GM18907 (cell line): ENCODE results near the gene ADCY5.

ENCODE experiments used
- ATAC-seq: cut with Tn5 transposase; IDR thresholded peaks from one replicate; pipeline ENCODE4 v1.9.1; 2021; ENCODE audit warnings: mild to moderate bottlenecking, moderate library complexity; ENCODE audit not compliant: unreplicated experiment

ADCY5 gene

GRCh38 chr3:123371859-123372685 is 76.8 kb downstream of the ADCY5 start:
- ATAC-seq = no peak

- ATAC-seq = no peak
These were observed 77.5 kb downstream of the ADCY5 start for GRCh38 chr3:123371426-123371825.

- no peak for ATAC-seq
These were observed 78.1 kb downstream of the ADCY5 start for GRCh38 chr3:123370819-123371218.

- ATAC-seq = no peak
These were observed 79.8 kb downstream of the ADCY5 start for GRCh38 chr3:123369085-123369484.

- no peak for ATAC-seq
These were observed 81.3 kb downstream of the ADCY5 start for GRCh38 chr3:123367467-123368154.

- no peak for ATAC-seq
These were observed 83.3 kb downstream of the ADCY5 start for GRCh38 chr3:123365450-123366143.

- ATAC-seq = no peak
These were observed 87.8 kb downstream of the ADCY5 start for GRCh38 chr3:123361071-123361470.

- no peak for ATAC-seq
These were observed 91.6 kb downstream of the ADCY5 start for GRCh38 chr3:123357275-123357674.

GRCh38 chr3:123353850-123354233 is 95.0 kb downstream of the ADCY5 start:
- no peak for ATAC-seq

- no peak for ATAC-seq
These were observed 95.6 kb downstream of the ADCY5 start for GRCh38 chr3:123353227-123353849.

GRCh38 chr3:123352134-123352554 is 96.7 kb downstream of the ADCY5 start:
- ATAC-seq = no peak

GRCh38 chr3:123351501-123351900 is 97.4 kb downstream of the ADCY5 start:
- no peak for ATAC-seq

- ATAC-seq = no peak
These were observed 97.9 kb downstream of the ADCY5 start for GRCh38 chr3:123350971-123351370.

GRCh38 chr3:123349566-123350435 is 99.1 kb downstream of the ADCY5 start:
- no peak for ATAC-seq

- no peak for ATAC-seq
These were observed 99.7 kb downstream of the ADCY5 start for GRCh38 chr3:123349201-123349535.

GRCh38 chr3:123348471-123349200 is 100.3 kb downstream of the ADCY5 start:
- no peak for ATAC-seq

GRCh38 chr3:123347691-123348264 is 101.1 kb downstream of the ADCY5 start:
- ATAC-seq = no peak

- ATAC-seq = no peak
These were observed 101.7 kb downstream of the ADCY5 start for GRCh38 chr3:123347205-123347604.

GRCh38 chr3:123346021-123346420 is 102.9 kb downstream of the ADCY5 start:
- no peak for ATAC-seq
